WTC11 (cell line): ENCODE results near the gene ABLIM2.

Experiments used
- ATF3 ChIP-seq: sonication (generic); formaldehyde crosslinking; conservative IDR thresholded peaks from 2 replicates; pipeline ENCODE4 v1.8.1; 2022; ENCODE audit warnings: mild to moderate bottlenecking, missing genetic modification reagents
- CTCF ChIP-seq: fragments of 200-600 bp; IDR thresholded peaks from 2 replicates; pipeline ENCODE4 v1.8.0; 2022; ENCODE audit warnings: antibody characterized with exemption
- E2F4 ChIP-seq: sonication (generic); formaldehyde crosslinking; IDR thresholded peaks from 2 replicates; pipeline ENCODE4 v1.8.1; 2022; ENCODE audit warnings: low read depth, mild to moderate bottlenecking, moderate library complexity, missing genetic modification reagents, borderline replicate concordance
- ELF4 ChIP-seq: sonication (generic); formaldehyde crosslinking; IDR thresholded peaks from 2 replicates; pipeline ENCODE4 v1.8.1; 2022; ENCODE audit warnings: low read depth, mild to moderate bottlenecking, moderate library complexity, missing genetic modification reagents
- FOXK1 ChIP-seq: sonication (generic); formaldehyde crosslinking; IDR thresholded peaks from 2 replicates; pipeline ENCODE4 v1.8.0; 2022; ENCODE audit warnings: mild to moderate bottlenecking, moderate library complexity, missing genetic modification reagents
- FOXP4 ChIP-seq: sonication (generic); formaldehyde crosslinking; IDR thresholded peaks from 2 replicates; pipeline ENCODE4 v1.8.0; 2022; ENCODE audit warnings: mild to moderate bottlenecking, missing genetic modification reagents
- NR2C2 ChIP-seq: sonication (generic); formaldehyde crosslinking; IDR thresholded peaks from 2 replicates; pipeline ENCODE4 v1.8.0; 2022; ENCODE audit warnings: mild to moderate bottlenecking, missing genetic modification reagents
- USF1 ChIP-seq: sonication (generic); formaldehyde crosslinking; IDR thresholded peaks from 2 replicates; pipeline ENCODE4 v1.8.0; 2022; ENCODE audit warnings: mild to moderate bottlenecking, missing genetic modification reagents
- ZNF425 ChIP-seq: fragments of 250-450 bp; sonication (Bioruptor Pico); conservative IDR thresholded peaks from 2 replicates; pipeline ENCODE4 v1.9.0; 2021; ENCODE audit warnings: mild to moderate bottlenecking

- TF ChIP-seq CTCF (no peak), USF1 (CRISPR knock-in tag) (no peak), ELF4 (CRISPR knock-in tag) (0 out of 2 replicates have a peak, but pooled peaks have one; percentile 30), NR2C2 (no peak), ZNF425 (CRISPR knock-in tag) (no peak), ATF3 (CRISPR knock-in tag) (no peak), FOXK1 (CRISPR knock-in tag) (no peak), FOXP4 (peak; percentile 27), E2F4 (no peak)
Measured at GRCh38 chr4:8158710-8159536, at the start of gene ABLIM2.
